ENCODE results near the gene TTLL5. TPM values are rescaled to one million over a fixed set of nuclear protein-coding genes. Genes with fewer than 3 reads are reported as not detected.

The TTLL5 gene
- total RNA-seq, 2 experiments from 2014 or later: 19.8 to 26.4 TPM

DNA sequence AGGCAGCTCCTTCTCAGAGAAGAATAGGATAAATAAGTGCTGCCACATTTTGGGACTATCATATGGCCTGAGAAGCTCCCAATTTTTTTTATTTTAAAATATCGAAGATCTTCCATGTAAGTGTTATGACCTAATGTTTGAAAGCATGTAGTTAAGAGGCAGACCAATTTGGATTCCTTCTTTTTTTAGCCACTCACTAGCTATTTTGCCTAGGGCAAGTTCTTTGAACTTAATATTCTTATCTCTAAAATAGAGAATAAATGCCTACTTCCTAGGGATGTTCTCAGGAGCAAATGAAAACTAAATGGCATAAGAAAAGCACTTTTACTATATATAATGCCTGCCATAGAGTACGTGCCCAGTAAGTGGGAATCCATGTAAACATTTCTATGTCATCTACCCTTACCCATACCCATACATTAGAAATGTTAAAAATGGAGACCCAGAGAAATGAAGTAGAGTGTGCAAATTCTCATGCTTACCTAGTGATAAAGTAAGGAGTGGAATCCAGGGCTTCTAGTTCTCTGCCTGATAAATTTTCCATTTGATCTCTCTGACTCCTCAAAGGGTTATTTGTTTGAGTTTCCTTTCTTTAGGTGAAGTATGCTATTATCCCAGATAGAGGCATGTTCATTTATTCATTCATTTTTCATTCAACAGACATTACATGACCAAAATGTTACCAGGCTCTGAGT, 172.4 kb downstream of the TTLL5 start:
- Histone ChIP-seq H3K9me3 (ENCODE audit: control insufficient read depth in 1 of 2, insufficient read depth in 1 of 2, low read length in 2 of 2) (peaks cover 0 to 1% of the 10 kb centered on the region in 2 experiments), H3K27me3 (ENCODE audit: control insufficient read depth in 1 of 2, insufficient read depth in 2 of 2, low read length in 2 of 2) (no peaks in the 10 kb centered on the region), H3K36me3 (ENCODE audit: insufficient read depth, low read length) (no peaks in the 10 kb centered on the region), H3K4me3 (ENCODE audit: low read length) (no peak overlapping the region), H3K27ac (ENCODE audit: low read depth in 1 of 2, low read length in 2 of 2) (no peak overlapping the region), H3K4me1 (ENCODE audit: insufficient read depth, low read length) (peaks cover 12% of the 10 kb centered on the region)
- intact Hi-C loops (cut with DNase I, micrococcal nuclease): no loop called here
- no peak for DNase-seq
- Mint-ChIP-seq H3K9me3 (no peaks in the 10 kb centered on the region), H3K27me3 (no peaks in the 10 kb centered on the region), H3K4me3 (no peak overlapping the region), H3K27ac (peak overlapping the region; percentile 83), H3K36me3 (ENCODE audit: low read depth) (peaks cover 9% of the 10 kb centered on the region), H3K4me1 (ENCODE audit: low read depth) (peaks cover 29% of the 10 kb centered on the region)
- TF ChIP-seq, protein P1, sequence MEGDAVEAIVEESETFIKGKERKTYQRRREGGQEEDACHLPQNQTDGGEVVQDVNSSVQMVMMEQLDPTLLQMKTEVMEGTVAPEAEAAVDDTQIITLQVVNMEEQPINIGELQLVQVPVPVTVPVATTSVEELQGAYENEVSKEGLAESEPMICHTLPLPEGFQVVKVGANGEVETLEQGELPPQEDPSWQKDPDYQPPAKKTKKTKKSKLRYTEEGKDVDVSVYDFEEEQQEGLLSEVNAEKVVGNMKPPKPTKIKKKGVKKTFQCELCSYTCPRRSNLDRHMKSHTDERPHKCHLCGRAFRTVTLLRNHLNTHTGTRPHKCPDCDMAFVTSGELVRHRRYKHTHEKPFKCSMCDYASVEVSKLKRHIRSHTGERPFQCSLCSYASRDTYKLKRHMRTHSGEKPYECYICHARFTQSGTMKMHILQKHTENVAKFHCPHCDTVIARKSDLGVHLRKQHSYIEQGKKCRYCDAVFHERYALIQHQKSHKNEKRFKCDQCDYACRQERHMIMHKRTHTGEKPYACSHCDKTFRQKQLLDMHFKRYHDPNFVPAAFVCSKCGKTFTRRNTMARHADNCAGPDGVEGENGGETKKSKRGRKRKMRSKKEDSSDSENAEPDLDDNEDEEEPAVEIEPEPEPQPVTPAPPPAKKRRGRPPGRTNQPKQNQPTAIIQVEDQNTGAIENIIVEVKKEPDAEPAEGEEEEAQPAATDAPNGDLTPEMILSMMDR (IDR thresholded peaks at IDR 0.05): no peak
- POLR2A ChIA-PET: no interaction called here
- CTCF ChIA-PET: no interaction called here
- no peak for ATAC-seq (ENCODE audit: poor library complexity)

DNA sequence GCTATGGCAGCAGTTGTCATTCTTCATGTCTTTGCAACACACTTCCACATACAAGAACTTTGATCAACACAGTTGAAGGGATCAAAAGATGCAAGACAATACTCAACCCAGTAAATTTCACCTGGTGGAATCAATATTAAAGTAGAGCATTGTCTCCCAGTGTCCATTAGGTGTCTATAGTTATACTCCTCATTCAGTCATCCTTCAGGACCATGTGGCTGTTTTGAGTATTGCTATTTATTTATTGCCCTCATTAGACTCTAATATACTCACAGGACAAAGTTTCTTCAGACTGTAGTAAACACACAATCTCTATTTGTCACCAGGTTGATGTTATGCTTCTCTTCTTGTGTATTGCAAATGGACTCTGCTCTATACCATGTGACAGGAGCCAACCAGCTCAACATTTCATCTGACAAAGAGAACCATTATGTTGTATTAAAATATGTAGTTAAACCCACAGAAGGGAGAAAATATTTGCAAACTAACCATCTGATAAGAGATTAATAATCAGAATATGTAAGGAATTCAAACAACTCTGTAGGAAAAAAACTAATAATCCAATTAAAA, 174.2 kb downstream of the TTLL5 start:
- H3K9me3 Mint-ChIP-seq: no peaks in the 10 kb centered on the region
- H3K4me1 Mint-ChIP-seq (ENCODE audit: low read depth): peaks cover 29% of the 10 kb centered on the region
- intact Hi-C loops (cut with DNase I, micrococcal nuclease): no loop called here
- Histone ChIP-seq H3K27ac (ENCODE audit: low read depth in 1 of 2, low read length in 2 of 2) (no peak overlapping the region), H3K4me1 (ENCODE audit: insufficient read depth, low read length) (peaks cover 12% of the 10 kb centered on the region), H3K27me3 (ENCODE audit: control insufficient read depth in 1 of 2, insufficient read depth in 2 of 2, low read length in 2 of 2) (no peaks in the 10 kb centered on the region), H3K36me3 (ENCODE audit: insufficient read depth, low read length) (no peaks in the 10 kb centered on the region), H3K9me3 (ENCODE audit: control insufficient read depth in 1 of 2, insufficient read depth in 1 of 2, low read length in 2 of 2) (peaks cover 0 to 3% of the 10 kb centered on the region in 2 experiments), H3K4me3 (ENCODE audit: low read length) (no peak overlapping the region)
- H3K36me3 Mint-ChIP-seq (ENCODE audit: low read depth): peaks cover 16% of the 10 kb centered on the region
- POLR2A ChIA-PET: interaction anchor here (0.7 kb wide), 1 partner anchor 11 kb away, joined by 3 read pairs; no protein-coding TSS in a partner anchor
- H3K27ac Mint-ChIP-seq: no peak overlapping the region
- no peak overlapping the region for H3K4me3 Mint-ChIP-seq
- DNase-seq (no peak), ATAC-seq (ENCODE audit: poor library complexity) (no peak)
- TF ChIP-seq, protein P1 (IDR thresholded peaks at IDR 0.05): no peak
- CTCF ChIA-PET: no interaction called here
- no peaks in the 10 kb centered on the region for H3K27me3 Mint-ChIP-seq

DNA sequence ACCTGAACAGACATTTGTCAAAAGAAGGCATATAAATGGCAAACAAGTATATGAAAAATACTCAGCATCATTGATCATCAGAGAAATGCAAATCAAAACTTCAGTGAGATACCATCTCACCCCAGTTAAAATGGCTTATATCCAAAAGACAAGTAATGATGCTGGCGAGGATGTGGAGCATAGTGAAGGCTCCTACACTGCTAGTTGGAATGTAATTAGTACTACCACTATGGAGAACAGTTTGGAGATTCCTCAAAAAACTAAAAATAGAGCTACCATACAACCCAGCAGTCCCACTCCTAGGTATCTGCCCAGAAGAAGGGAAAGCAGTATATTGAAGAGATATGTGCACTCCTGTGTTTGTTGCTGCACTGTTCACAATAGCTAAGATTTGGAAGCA, 174.7 kb downstream of the TTLL5 start:
- H3K36me3 Mint-ChIP-seq (ENCODE audit: low read depth): peaks cover 16% of the 10 kb centered on the region

More for the DNA sequence above, 174.7 kb downstream of the TTLL5 start:
- ChIA-PET POLR2A (interaction anchor here (0.7 kb wide), 1 partner anchor 12 kb away, joined by 3 read pairs; no protein-coding TSS in a partner anchor), CTCF (no interaction called here)
- Mint-ChIP-seq H3K9me3 (no peaks in the 10 kb centered on the region), H3K27ac (no peak overlapping the region), H3K4me1 (ENCODE audit: low read depth) (peaks cover 24% of the 10 kb centered on the region), H3K4me3 (no peak overlapping the region), H3K27me3 (no peaks in the 10 kb centered on the region)
- no peaks in the 10 kb centered on the region for H3K36me3 ChIP-seq (ENCODE audit: insufficient read depth, low read length)
- no peak overlapping the region for H3K4me3 ChIP-seq (ENCODE audit: low read length)
- intact Hi-C loops (cut with DNase I, micrococcal nuclease): no loop called here
- ATAC-seq (ENCODE audit: poor library complexity): no peak
- H3K9me3 ChIP-seq (ENCODE audit: control insufficient read depth in 1 of 2, insufficient read depth in 1 of 2, low read length in 2 of 2): peaks cover 0 to 3% of the 10 kb centered on the region in 2 experiments
- H3K27ac ChIP-seq (ENCODE audit: low read depth in 1 of 2, low read length in 2 of 2): no peak overlapping the region
- peaks cover 12% of the 10 kb centered on the region for H3K4me1 ChIP-seq (ENCODE audit: insufficient read depth, low read length)
- no peak for DNase-seq
- no peaks in the 10 kb centered on the region for H3K27me3 ChIP-seq (ENCODE audit: control insufficient read depth in 1 of 2, insufficient read depth in 2 of 2, low read length in 2 of 2)
- TF ChIP-seq, protein P1 (IDR thresholded peaks at IDR 0.05): no peak

All from CD4-positive, alpha-beta T cell (primary cell).